Naive thymus-derived CD4-positive, alpha-beta T cell (primary cell): ENCODE measurements around the gene BCL11A. TPM values are rescaled to one million over a fixed set of nuclear protein-coding genes. Genes with fewer than 3 reads are reported as not detected.
A peak's percentile ranks its signal among the peaks of the same experiment; 100 is the strongest.

Experiments
- ATAC-seq: fragments of 150-1000 bp; cut with Tn5 transposase; 2 replicates; pipeline ENCODE4 v1.10.0; 2021; ENCODE audit warnings: mild to moderate bottlenecking, moderate library complexity
- CTCF ChIA-PET: fragments of 350-600 bp; sonication (Branson Sonifier 250); formaldehyde crosslinking; loops from one replicate; lab custom pipeline; 2021; ENCODE audit warnings: antibody characterized with exemption; lab: Charles Lee
- POLR2A ChIA-PET: fragments of 350-600 bp; sonication (Branson Sonifier 250); formaldehyde crosslinking; loops from one replicate; lab custom pipeline; 2021; ENCODE audit warnings: antibody characterized with exemption, inconsistent platforms; lab: Charles Lee
- DNase-seq, 9 donors: peaks; one replicate each; pipeline versions ENCODE4 v3.0.0 to v3.0.0-alpha.2; 2020 to 2022; ENCODE audit warnings: mixed read lengths in 1 of 9
- H3K27ac ChIP-seq: one replicate; pipeline ENCODE4 v1.7.0; 2013; ENCODE audit warnings: mild to moderate bottlenecking, low read depth, low read length, moderate library complexity
- H3K27me3 ChIP-seq, 2 donors: one replicate each; pipeline ENCODE4 v1.7.0; 2013; ENCODE audit warnings: low read length in 2 of 2, mild to moderate bottlenecking in 2 of 2, moderate library complexity in 2 of 2; ENCODE audit not compliant: control insufficient read depth in 2 of 2, insufficient read depth in 2 of 2
- H3K36me3 ChIP-seq, 3 experiments: 1 replicate in 2 of 3; 2 replicates in 1 of 3; pipeline ENCODE4 v1.7.0; 2013; ENCODE audit warnings: low read length in 3 of 3, mild to moderate bottlenecking in 3 of 3, moderate library complexity in 1 of 3; ENCODE audit not compliant: insufficient read depth in 3 of 3, control insufficient read depth in 2 of 3
- H3K4me1 ChIP-seq, 2 donors: one replicate each; pipeline ENCODE4 v1.7.0; 2013; ENCODE audit warnings: low read length in 2 of 2, mild to moderate bottlenecking in 2 of 2, moderate library complexity in 1 of 2; ENCODE audit not compliant: control insufficient read depth in 2 of 2, insufficient read depth in 2 of 2
- H3K4me3 ChIP-seq: 2 replicates; pipeline ENCODE4 v1.7.0; 2013; ENCODE audit warnings: mild to moderate bottlenecking, low read length
- H3K9me3 ChIP-seq, 3 experiments: 1 replicate in 2 of 3; 2 replicates in 1 of 3; pipeline ENCODE4 v1.7.0; 2013; ENCODE audit warnings: low read length in 3 of 3; ENCODE audit not compliant: control insufficient read depth in 2 of 3
- H3K27ac Mint-ChIP-seq, 9 donors: one replicate each; pipeline ENCODE4 v1.8.0; 2020 to 2022; ENCODE audit warnings: mixed read lengths in 9 of 9, mild to moderate bottlenecking in 8 of 9, moderate library complexity in 5 of 9, inconsistent platforms in 2 of 9
- H3K27me3 Mint-ChIP-seq, 5 donors: one replicate each; pipeline ENCODE4 v1.8.0; 2021 to 2022; ENCODE audit warnings: mixed read lengths in 5 of 5, mild to moderate bottlenecking in 1 of 5
- H3K36me3 Mint-ChIP-seq, 5 donors: one replicate each; pipeline ENCODE4 v1.8.0; 2020 to 2022; ENCODE audit warnings: mixed read lengths in 5 of 5, mild to moderate bottlenecking in 3 of 5, inconsistent platforms in 1 of 5
- H3K4me1 Mint-ChIP-seq, 7 donors: one replicate each; pipeline ENCODE4 v1.8.0; 2020 to 2022; ENCODE audit warnings: mixed read lengths in 7 of 7, mild to moderate bottlenecking in 3 of 7, inconsistent platforms in 1 of 7
- H3K4me3 Mint-ChIP-seq, 10 donors: one replicate each; pipeline ENCODE4 v1.8.0; 2020 to 2022; ENCODE audit warnings: mild to moderate bottlenecking in 10 of 10, mixed read lengths in 10 of 10, moderate library complexity in 6 of 10, inconsistent platforms in 2 of 10
- H3K9me3 Mint-ChIP-seq, 11 donors: one replicate each; pipeline ENCODE4 v1.8.0; 2020 to 2022; ENCODE audit warnings: mixed read lengths in 11 of 11, mild to moderate bottlenecking in 4 of 11, inconsistent platforms in 1 of 11, moderate library complexity in 1 of 11
- intact Hi-C, 2 donors: fragments of 100-400 bp; cut with micrococcal nuclease; formaldehyde crosslinking; loops; one replicate each; pipeline ENCODE4 v1.15.1; 2023
- polyA plus RNA-seq, 2 donors: library from polyadenylated mRNA; unstranded; fragments of 300-500 nt; fragmentation: Illumina TruSeq; gene quantifications; one replicate each; pipeline ENCODE4 v1.2.3, GENCODE V29; 2021
- total RNA-seq, 6 experiments: library from RNA in 5 of 6; stranded (reverse) in 5 of 6; gene quantifications; 1 replicate in 5 of 6; 2 replicates in 1 of 6; pipeline ENCODE4 v1.2.3 and lab custom pipeline; 2021 to 2026

The BCL11A gene
- total and polyA plus RNA-seq, 7 experiments from 2014 or later = 1.5 to 26.2 (median 2.5) TPM; not detected in 1

- peak; percentile 29 for ATAC-seq
- Histone ChIP-seq H3K27ac (no peak overlapping the region), H3K27me3 (no peaks in the 10 kb centered on the region), H3K4me3 (no peak overlapping the region), H3K9me3 (no peaks in the 10 kb centered on the region), H3K36me3 (no peaks in the 10 kb centered on the region), H3K4me1 (no peaks in the 10 kb centered on the region)
- intact Hi-C loops = no loop called here
- ChIA-PET CTCF (interaction anchor here (0.6 to 0.8 kb wide), 2 partner anchors 34 to 82 kb away, joined by 3 to 6 read pairs; no protein-coding TSS in a partner anchor), POLR2A (no interaction called here)
- Mint-ChIP-seq H3K4me3 (no peak overlapping the region), H3K36me3 (no peaks in the 10 kb centered on the region), H3K27ac (peak overlapping the region in 1 of 9 donors; percentile 50), H3K4me1 (peaks cover 0 to 25% (median 4%) of the 10 kb centered on the region in 7 donors), H3K9me3 (peaks cover 0 to 4% (median 0%) of the 10 kb centered on the region in 11 donors), H3K27me3 (peaks cover 6 to 32% (median 23%) of the 10 kb centered on the region in 5 donors)
- no peak for DNase-seq
Observed at GRCh38 chr2:60516383-60516811, 37.1 kb downstream of the BCL11A start.

- H3K36me3 ChIP-seq = no peaks in the 10 kb centered on the region
- CTCF ChIA-PET = no interaction called here
- DNase-seq = no peak
- H3K27ac ChIP-seq = no peak overlapping the region
- intact Hi-C loops = no loop called here
- H3K4me3 Mint-ChIP-seq = no peak overlapping the region
- peaks cover 0 to 4% (median 0%) of the 10 kb centered on the region in 11 donors for H3K9me3 Mint-ChIP-seq
- peak; percentile 82 for ATAC-seq
- POLR2A ChIA-PET = no interaction called here
- H3K9me3 ChIP-seq = no peaks in the 10 kb centered on the region
- H3K4me1 Mint-ChIP-seq = peaks cover 0 to 26% (median 4%) of the 10 kb centered on the region in 7 donors
- no peaks in the 10 kb centered on the region for H3K4me1 ChIP-seq
- no peaks in the 10 kb centered on the region for H3K27me3 ChIP-seq
- no peaks in the 10 kb centered on the region for H3K36me3 Mint-ChIP-seq
- no peak overlapping the region for H3K4me3 ChIP-seq
- no peak overlapping the region for H3K27ac Mint-ChIP-seq
- peaks cover 6 to 33% (median 24%) of the 10 kb centered on the region in 5 donors for H3K27me3 Mint-ChIP-seq
Observed at GRCh38 chr2:60515721-60516226, 37.7 kb downstream of the BCL11A start.

GRCh38 chr2:60513996-60514395 lies 39.5 kb downstream of the BCL11A start:
- Histone ChIP-seq H3K4me1 (no peaks in the 10 kb centered on the region), H3K27me3 (no peaks in the 10 kb centered on the region), H3K27ac (no peak overlapping the region), H3K9me3 (no peaks in the 10 kb centered on the region), H3K4me3 (no peak overlapping the region), H3K36me3 (no peaks in the 10 kb centered on the region)
- H3K9me3 Mint-ChIP-seq = peaks cover 0 to 6% (median 0%) of the 10 kb centered on the region in 11 donors
- peaks cover 19 to 49% (median 32%) of the 10 kb centered on the region in 5 donors for H3K27me3 Mint-ChIP-seq
- H3K27ac Mint-ChIP-seq = no peak overlapping the region
- no peak overlapping the region for H3K4me3 Mint-ChIP-seq
- intact Hi-C loops = no loop called here
- no peak for ATAC-seq
- no peak for DNase-seq
- POLR2A ChIA-PET = no interaction called here
- no peaks in the 10 kb centered on the region for H3K36me3 Mint-ChIP-seq
- CTCF ChIA-PET = no interaction called here
- H3K4me1 Mint-ChIP-seq = peaks cover 0 to 26% (median 5%) of the 10 kb centered on the region in 7 donors

GRCh38 chr2:60513191-60513590 lies 40.3 kb downstream of the BCL11A start:
- ATAC-seq (no peak), DNase-seq (no peak)
- Mint-ChIP-seq H3K36me3 (no peaks in the 10 kb centered on the region), H3K27ac (no peak overlapping the region), H3K9me3 (peaks cover 0 to 4% (median 0%) of the 10 kb centered on the region in 11 donors), H3K4me1 (peaks cover 0 to 22% (median 4%) of the 10 kb centered on the region in 7 donors), H3K27me3 (peaks cover 19 to 48% (median 32%) of the 10 kb centered on the region in 5 donors), H3K4me3 (no peak overlapping the region)
- H3K4me1 ChIP-seq = no peaks in the 10 kb centered on the region
- POLR2A ChIA-PET = no interaction called here
- H3K9me3 ChIP-seq = no peaks in the 10 kb centered on the region
- no peak overlapping the region for H3K27ac ChIP-seq
- CTCF ChIA-PET = no interaction called here
- no peak overlapping the region for H3K4me3 ChIP-seq
- intact Hi-C loops = no loop called here
- H3K27me3 ChIP-seq = no peaks in the 10 kb centered on the region
- H3K36me3 ChIP-seq = no peaks in the 10 kb centered on the region

GRCh38 chr2:60512641-60513040 lies 40.8 kb downstream of the BCL11A start:
- Histone ChIP-seq H3K27me3 (no peaks in the 10 kb centered on the region), H3K9me3 (no peaks in the 10 kb centered on the region), H3K4me3 (no peak overlapping the region), H3K27ac (no peak overlapping the region), H3K36me3 (no peaks in the 10 kb centered on the region), H3K4me1 (no peaks in the 10 kb centered on the region)
- CTCF ChIA-PET = interaction anchor here (1.8 kb wide), 1 partner anchor 10 kb away, joined by 4 read pairs; no protein-coding TSS in a partner anchor
- peaks cover 19 to 50% (median 36%) of the 10 kb centered on the region in 5 donors for H3K27me3 Mint-ChIP-seq
- no peak overlapping the region for H3K4me3 Mint-ChIP-seq
- DNase-seq (no peak), ATAC-seq (no peak)
- POLR2A ChIA-PET = no interaction called here
- H3K4me1 Mint-ChIP-seq = peaks cover 0 to 22% (median 4%) of the 10 kb centered on the region in 7 donors
- H3K36me3 Mint-ChIP-seq = no peaks in the 10 kb centered on the region
- H3K27ac Mint-ChIP-seq = no peak overlapping the region
- peaks cover 0 to 4% (median 0%) of the 10 kb centered on the region in 11 donors for H3K9me3 Mint-ChIP-seq
- intact Hi-C loops = no loop called here

- Mint-ChIP-seq H3K9me3 (peaks cover 0 to 4% (median 0%) of the 10 kb centered on the region in 11 donors), H3K36me3 (no peaks in the 10 kb centered on the region), H3K27ac (no peak overlapping the region), H3K4me3 (peak overlapping the region in 1 of 10 donors; percentile 27), H3K27me3 (peaks cover 19 to 50% (median 39%) of the 10 kb centered on the region in 5 donors), H3K4me1 (peaks cover 0 to 22% (median 4%) of the 10 kb centered on the region in 7 donors)
- ChIA-PET CTCF (interaction anchor here (1.8 kb wide), 1 partner anchor 10 kb away, joined by 4 read pairs; no protein-coding TSS in a partner anchor), POLR2A (no interaction called here)
- H3K4me1 ChIP-seq = no peaks in the 10 kb centered on the region
- no peak overlapping the region for H3K4me3 ChIP-seq
- H3K27ac ChIP-seq = no peak overlapping the region
- no peaks in the 10 kb centered on the region for H3K36me3 ChIP-seq
- ATAC-seq (no peak), DNase-seq (no peak)
- intact Hi-C loops = no loop called here
- no peaks in the 10 kb centered on the region for H3K9me3 ChIP-seq
- no peaks in the 10 kb centered on the region for H3K27me3 ChIP-seq
Observed at GRCh38 chr2:60512062-60512622, 41.3 kb downstream of the BCL11A start.
